Measurements from ENCODE around the gene CTR9.

DNA sequence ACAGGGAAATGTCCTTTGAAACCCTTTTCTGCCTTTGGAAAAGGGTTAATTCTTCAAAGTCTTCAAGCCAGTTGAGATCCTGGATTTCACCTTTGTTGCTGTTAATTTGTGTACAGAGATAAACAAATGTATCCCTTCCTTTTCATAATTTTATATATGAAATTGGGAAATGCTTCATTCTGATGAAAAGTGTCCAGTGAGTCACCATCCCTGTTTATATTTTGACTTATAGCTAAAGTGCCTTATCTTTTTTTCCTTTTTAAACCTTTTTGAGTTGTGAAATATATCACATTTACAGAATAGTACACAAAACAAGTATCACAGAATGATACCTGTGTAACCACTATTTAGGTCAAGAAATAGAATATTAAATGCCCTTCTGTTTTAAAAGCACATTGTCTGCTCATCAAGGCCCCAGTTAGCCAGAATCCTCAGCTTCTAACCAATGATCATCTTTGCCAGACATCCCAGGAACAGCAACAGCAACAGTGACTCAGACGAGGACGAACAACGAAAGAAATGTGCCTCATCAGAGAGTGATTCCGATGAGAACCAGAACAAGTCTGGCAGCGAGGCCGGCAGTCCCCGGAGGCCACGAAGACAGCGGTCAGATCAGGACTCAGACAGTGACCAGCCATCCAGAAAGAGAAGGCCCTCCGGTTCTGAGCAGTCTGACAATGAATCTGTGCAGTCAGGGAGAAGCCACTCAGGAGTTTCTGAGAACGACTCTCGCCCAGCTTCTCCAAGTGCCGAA, 27.3 kb downstream of the CTR9 start:
- TF ChIP-seq POLR2A (IDR thresholded peaks at IDR 0.05; ENCODE audit: low read depth, low read length) (no peak), POLR2AphosphoS5 (IDR thresholded peaks at IDR 0.05; ENCODE audit: low read depth, low read length) (no peak)
